Breast epithelium (tissue), 3 donors: ENCODE data around the gene FBXW10.
"Not testable (repeated sequence)": the region's sequence is repeated elsewhere in the genome, so short reads cannot be mapped to it uniquely, and the experiment has no call there.

ENCODE experiments used
- POLR2A ChIP-seq: fragments of 450-650 bp; IDR thresholded peaks from one replicate; pipeline ENCODE4 v1.6.1; 2016; ENCODE audit warnings: antibody characterized with exemption, mild to moderate bottlenecking, moderate library complexity
- TF ChIP-seq, protein P1 (sequence below), 3 donors: fragments of 450-650 bp; IDR thresholded peaks; one replicate each; pipeline ENCODE4 v1.5.1; 2016 to 2017; ENCODE audit warnings: antibody characterized with exemption in 3 of 3, mild to moderate bottlenecking in 3 of 3, moderate library complexity in 3 of 3

DNA sequence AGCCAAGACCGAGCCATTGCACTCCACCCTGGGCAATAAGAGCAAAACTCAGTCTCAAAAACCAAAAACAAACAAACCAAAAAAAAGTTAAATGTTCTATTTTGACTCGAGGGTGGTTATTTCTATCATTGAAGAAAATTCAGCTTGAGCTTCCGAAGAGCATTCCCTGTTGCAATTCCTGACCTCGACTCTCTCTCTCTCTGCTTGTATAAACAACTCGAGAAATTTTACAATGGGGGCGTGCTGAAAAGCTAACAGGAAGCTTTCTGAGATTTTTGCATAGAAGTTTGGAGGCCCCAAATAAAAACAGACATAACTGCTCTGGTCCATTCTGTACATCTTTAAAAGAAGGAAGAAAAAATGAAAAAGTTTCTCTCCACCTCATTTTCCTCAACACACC, 3.6 kb downstream of the FBXW10 start:
- TF ChIP-seq, protein P1, sequence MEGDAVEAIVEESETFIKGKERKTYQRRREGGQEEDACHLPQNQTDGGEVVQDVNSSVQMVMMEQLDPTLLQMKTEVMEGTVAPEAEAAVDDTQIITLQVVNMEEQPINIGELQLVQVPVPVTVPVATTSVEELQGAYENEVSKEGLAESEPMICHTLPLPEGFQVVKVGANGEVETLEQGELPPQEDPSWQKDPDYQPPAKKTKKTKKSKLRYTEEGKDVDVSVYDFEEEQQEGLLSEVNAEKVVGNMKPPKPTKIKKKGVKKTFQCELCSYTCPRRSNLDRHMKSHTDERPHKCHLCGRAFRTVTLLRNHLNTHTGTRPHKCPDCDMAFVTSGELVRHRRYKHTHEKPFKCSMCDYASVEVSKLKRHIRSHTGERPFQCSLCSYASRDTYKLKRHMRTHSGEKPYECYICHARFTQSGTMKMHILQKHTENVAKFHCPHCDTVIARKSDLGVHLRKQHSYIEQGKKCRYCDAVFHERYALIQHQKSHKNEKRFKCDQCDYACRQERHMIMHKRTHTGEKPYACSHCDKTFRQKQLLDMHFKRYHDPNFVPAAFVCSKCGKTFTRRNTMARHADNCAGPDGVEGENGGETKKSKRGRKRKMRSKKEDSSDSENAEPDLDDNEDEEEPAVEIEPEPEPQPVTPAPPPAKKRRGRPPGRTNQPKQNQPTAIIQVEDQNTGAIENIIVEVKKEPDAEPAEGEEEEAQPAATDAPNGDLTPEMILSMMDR (IDR thresholded peaks at IDR 0.05): not testable (repeated sequence)
- not testable (repeated sequence) for TF ChIP-seq POLR2A
